Hepatocyte (in vitro differentiated cells): ENCODE results near the gene WDR54.

ENCODE experiments used
- EZH2phosphoT487 ChIP-seq: fragments of 200-600 bp; sonication (generic); IDR thresholded peaks from one replicate; pipeline ENCODE4 v1.6.1; 2018; ENCODE audit warnings: antibody characterized with exemption, mild to moderate bottlenecking, low read depth, moderate library complexity; ENCODE audit not compliant: unreplicated experiment, severe bottlenecking
- TF ChIP-seq, protein P1 (sequence below): fragments of 200-600 bp; sonication (generic); IDR thresholded peaks from 2 replicates; pipeline ENCODE4 v1.5.1; 2016; ENCODE audit warnings: antibody characterized with exemption, mild to moderate bottlenecking; ENCODE audit not compliant: poor library complexity

DNA sequence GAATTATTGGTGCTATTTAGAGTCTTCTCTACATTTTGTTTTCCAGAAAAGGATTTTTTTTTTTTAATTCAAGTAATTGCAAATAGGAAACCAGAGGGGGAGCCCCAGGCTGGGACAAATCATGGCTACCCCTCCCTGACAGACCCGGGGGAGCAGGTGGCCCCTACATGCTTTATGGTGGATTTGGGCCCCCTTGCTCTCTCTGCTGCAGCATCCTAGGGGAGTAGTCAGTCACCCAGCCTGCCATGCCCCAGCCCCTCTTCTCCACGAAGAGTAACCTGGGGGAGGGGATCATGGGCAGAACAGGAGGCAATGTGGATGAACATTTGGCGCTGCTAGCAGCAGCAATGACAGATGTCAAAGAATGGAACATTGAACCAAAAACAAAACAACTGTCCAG is 4.8 kb upstream of the WDR54 start:
- TF ChIP-seq, protein P1, sequence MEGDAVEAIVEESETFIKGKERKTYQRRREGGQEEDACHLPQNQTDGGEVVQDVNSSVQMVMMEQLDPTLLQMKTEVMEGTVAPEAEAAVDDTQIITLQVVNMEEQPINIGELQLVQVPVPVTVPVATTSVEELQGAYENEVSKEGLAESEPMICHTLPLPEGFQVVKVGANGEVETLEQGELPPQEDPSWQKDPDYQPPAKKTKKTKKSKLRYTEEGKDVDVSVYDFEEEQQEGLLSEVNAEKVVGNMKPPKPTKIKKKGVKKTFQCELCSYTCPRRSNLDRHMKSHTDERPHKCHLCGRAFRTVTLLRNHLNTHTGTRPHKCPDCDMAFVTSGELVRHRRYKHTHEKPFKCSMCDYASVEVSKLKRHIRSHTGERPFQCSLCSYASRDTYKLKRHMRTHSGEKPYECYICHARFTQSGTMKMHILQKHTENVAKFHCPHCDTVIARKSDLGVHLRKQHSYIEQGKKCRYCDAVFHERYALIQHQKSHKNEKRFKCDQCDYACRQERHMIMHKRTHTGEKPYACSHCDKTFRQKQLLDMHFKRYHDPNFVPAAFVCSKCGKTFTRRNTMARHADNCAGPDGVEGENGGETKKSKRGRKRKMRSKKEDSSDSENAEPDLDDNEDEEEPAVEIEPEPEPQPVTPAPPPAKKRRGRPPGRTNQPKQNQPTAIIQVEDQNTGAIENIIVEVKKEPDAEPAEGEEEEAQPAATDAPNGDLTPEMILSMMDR = no peak
- TF ChIP-seq EZH2phosphoT487 = no peak
